Mammary epithelial cell (primary cell): ENCODE data around the gene NAPEPLD.

Source experiments
- EZH2 ChIP-seq: IDR thresholded peaks from 2 replicates; pipeline ENCODE4 v1.6.1; 2012; ENCODE audit warnings: low read length, inconsistent platforms, borderline replicate concordance
- TF ChIP-seq, protein P1 (sequence below), 2 donors: IDR thresholded peaks in 1 of 2; conservative IDR thresholded peaks in 1 of 2; 2 replicates each; pipeline ENCODE4 v1.5.1; 2011 to 2012; ENCODE audit warnings: inconsistent platforms in 2 of 2, low read length in 2 of 2, mild to moderate bottlenecking in 2 of 2, control low read depth in 1 of 2, low read depth in 1 of 2; ENCODE audit not compliant: insufficient read depth in 1 of 2; ENCODE audit errors: extremely low read depth in 1 of 2

- TF ChIP-seq, protein P1, sequence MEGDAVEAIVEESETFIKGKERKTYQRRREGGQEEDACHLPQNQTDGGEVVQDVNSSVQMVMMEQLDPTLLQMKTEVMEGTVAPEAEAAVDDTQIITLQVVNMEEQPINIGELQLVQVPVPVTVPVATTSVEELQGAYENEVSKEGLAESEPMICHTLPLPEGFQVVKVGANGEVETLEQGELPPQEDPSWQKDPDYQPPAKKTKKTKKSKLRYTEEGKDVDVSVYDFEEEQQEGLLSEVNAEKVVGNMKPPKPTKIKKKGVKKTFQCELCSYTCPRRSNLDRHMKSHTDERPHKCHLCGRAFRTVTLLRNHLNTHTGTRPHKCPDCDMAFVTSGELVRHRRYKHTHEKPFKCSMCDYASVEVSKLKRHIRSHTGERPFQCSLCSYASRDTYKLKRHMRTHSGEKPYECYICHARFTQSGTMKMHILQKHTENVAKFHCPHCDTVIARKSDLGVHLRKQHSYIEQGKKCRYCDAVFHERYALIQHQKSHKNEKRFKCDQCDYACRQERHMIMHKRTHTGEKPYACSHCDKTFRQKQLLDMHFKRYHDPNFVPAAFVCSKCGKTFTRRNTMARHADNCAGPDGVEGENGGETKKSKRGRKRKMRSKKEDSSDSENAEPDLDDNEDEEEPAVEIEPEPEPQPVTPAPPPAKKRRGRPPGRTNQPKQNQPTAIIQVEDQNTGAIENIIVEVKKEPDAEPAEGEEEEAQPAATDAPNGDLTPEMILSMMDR (conservative IDR thresholded peaks at IDR 0.05 in 1 of 2, IDR thresholded peaks at IDR 0.05 in 1 of 2; ENCODE audit: extremely low read depth in 1 of 2, insufficient read depth in 1 of 2, low read depth in 1 of 2, low read length in 2 of 2) = peak; percentile 38 to 53
- no peak for TF ChIP-seq EZH2
Observed at GRCh38 chr7:103065667-103066066, 83.2 kb downstream of the NAPEPLD start.
